PFSK-1 (cell line): ENCODE measurements around the gene HAPLN3.

Experiments used
- FOXP2 ChIP-seq: optimal IDR thresholded peaks from 2 replicates; pipeline ENCODE3; 2011; ENCODE audit warnings: borderline replicate concordance, control low read depth, inconsistent platforms; ENCODE audit not compliant: insufficient read depth; ENCODE audit errors: extremely low read length, extremely low read depth
- POLR2AphosphoS5 ChIP-seq: IDR thresholded peaks from 2 replicates; pipeline ENCODE4 v1.6.1; 2012; ENCODE audit warnings: low read depth, mild to moderate bottlenecking, control low read depth, low read length, moderate library complexity
- REST ChIP-seq, 2 experiments: IDR thresholded peaks; 2 replicates each; pipeline versions ENCODE4 v1.6.1 to v1.8.0; 2011 to 2012; ENCODE audit warnings: low read depth in 2 of 2, low read length in 2 of 2, control low read depth in 1 of 2, inconsistent platforms in 1 of 2, mild to moderate bottlenecking in 1 of 2, moderate library complexity in 1 of 2; ENCODE audit not compliant: insufficient read depth in 1 of 2
- SIN3A ChIP-seq: IDR thresholded peaks from 2 replicates; pipeline ENCODE4 v1.6.1; 2012; ENCODE audit warnings: mild to moderate bottlenecking, low read length, moderate library complexity, borderline replicate concordance; ENCODE audit not compliant: insufficient read depth
- TAF1 ChIP-seq: IDR thresholded peaks from 2 replicates; pipeline ENCODE4 v1.6.1; 2012; ENCODE audit warnings: low read length, control low read depth, borderline replicate concordance; ENCODE audit not compliant: insufficient read depth

Gene HAPLN3

GRCh38 chr15:88876573-88876972 lies 18.8 kb downstream of the HAPLN3 start:
- TF ChIP-seq FOXP2: no peak
- TF ChIP-seq POLR2AphosphoS5: no peak
- TF ChIP-seq SIN3A: no peak
- TF ChIP-seq REST (IDR thresholded peaks at IDR 0.05; ENCODE audit: insufficient read depth in 1 of 2, low read depth in 2 of 2, low read length in 2 of 2): no peak
- TF ChIP-seq TAF1: no peak

- TF ChIP-seq SIN3A: no peak
- TF ChIP-seq FOXP2: no peak
- TF ChIP-seq TAF1: no peak
Measured at GRCh38 chr15:88874684-88875083, 20.7 kb downstream of the HAPLN3 start.

- no peak for TF ChIP-seq POLR2AphosphoS5
- no peak for TF ChIP-seq SIN3A
- TF ChIP-seq TAF1: no peak
- no peak for TF ChIP-seq REST (IDR thresholded peaks at IDR 0.05; ENCODE audit: insufficient read depth in 1 of 2, low read depth in 2 of 2, low read length in 2 of 2)
- TF ChIP-seq FOXP2: no peak
Measured at GRCh38 chr15:88874275-88874674, 21.1 kb downstream of the HAPLN3 start.

- no peak for TF ChIP-seq FOXP2
- TF ChIP-seq SIN3A: no peak
- no peak for TF ChIP-seq REST (IDR thresholded peaks at IDR 0.05; ENCODE audit: insufficient read depth in 1 of 2, low read depth in 2 of 2, low read length in 2 of 2)
- no peak for TF ChIP-seq POLR2AphosphoS5
- TF ChIP-seq TAF1: no peak
Measured at GRCh38 chr15:88873786-88874185, 21.6 kb downstream of the HAPLN3 start.

GRCh38 chr15:88872706-88873105 lies 22.6 kb downstream of the HAPLN3 start:
- no peak for TF ChIP-seq TAF1
- no peak for TF ChIP-seq FOXP2
- TF ChIP-seq REST (IDR thresholded peaks at IDR 0.05; ENCODE audit: insufficient read depth in 1 of 2, low read depth in 2 of 2, low read length in 2 of 2): no peak
- no peak for TF ChIP-seq POLR2AphosphoS5
- no peak for TF ChIP-seq SIN3A
